Measurements from ENCODE around the gene EPHB2. TPM values are rescaled to one million over a fixed set of nuclear protein-coding genes. Genes with fewer than 3 reads are reported as not detected.

The EPHB2 gene
- total RNA-seq, 1 experiment from 2014 or later: 18.5 TPM

- TF ChIP-seq ZNF281 (CRISPR knock-in tag; IDR thresholded peaks at IDR 0.05) (no peak), SMAD4 (CRISPR knock-in tag; IDR thresholded peaks at IDR 0.05) (no peak), ZNF138 (CRISPR knock-in tag; conservative IDR thresholded peaks at IDR 0.05) (no peak), ZNF263 (CRISPR knock-in tag; IDR thresholded peaks at IDR 0.05; ENCODE audit: low read depth) (no peak)
Observed at GRCh38 chr1:22755641-22756040, 45.0 kb downstream of the EPHB2 start (continued).

- no peaks in the 10 kb centered on the region for H3K4me1 Mint-ChIP-seq
- ChIA-PET CTCF (interaction anchor here (1.2 kb wide), 1 partner anchor 52 kb away, joined by 4 read pairs; no protein-coding TSS in a partner anchor), POLR2A (interaction anchor here (0.6 kb wide), 1 partner anchor 537 kb away, joined by 3 read pairs; no protein-coding TSS in a partner anchor)
- DNase-seq (ENCODE audit: low spot score): no peak
- H3K9me3 Mint-ChIP-seq: no peaks in the 10 kb centered on the region
- H3K27ac Mint-ChIP-seq: no peak overlapping the region
- no peak for ATAC-seq
- no peaks in the 10 kb centered on the region for H3K27me3 Mint-ChIP-seq (ENCODE audit: low read depth)
- no peaks in the 10 kb centered on the region for H3K36me3 Mint-ChIP-seq
- H3K4me3 Mint-ChIP-seq: no peak overlapping the region
- TF ChIP-seq, protein P1, sequence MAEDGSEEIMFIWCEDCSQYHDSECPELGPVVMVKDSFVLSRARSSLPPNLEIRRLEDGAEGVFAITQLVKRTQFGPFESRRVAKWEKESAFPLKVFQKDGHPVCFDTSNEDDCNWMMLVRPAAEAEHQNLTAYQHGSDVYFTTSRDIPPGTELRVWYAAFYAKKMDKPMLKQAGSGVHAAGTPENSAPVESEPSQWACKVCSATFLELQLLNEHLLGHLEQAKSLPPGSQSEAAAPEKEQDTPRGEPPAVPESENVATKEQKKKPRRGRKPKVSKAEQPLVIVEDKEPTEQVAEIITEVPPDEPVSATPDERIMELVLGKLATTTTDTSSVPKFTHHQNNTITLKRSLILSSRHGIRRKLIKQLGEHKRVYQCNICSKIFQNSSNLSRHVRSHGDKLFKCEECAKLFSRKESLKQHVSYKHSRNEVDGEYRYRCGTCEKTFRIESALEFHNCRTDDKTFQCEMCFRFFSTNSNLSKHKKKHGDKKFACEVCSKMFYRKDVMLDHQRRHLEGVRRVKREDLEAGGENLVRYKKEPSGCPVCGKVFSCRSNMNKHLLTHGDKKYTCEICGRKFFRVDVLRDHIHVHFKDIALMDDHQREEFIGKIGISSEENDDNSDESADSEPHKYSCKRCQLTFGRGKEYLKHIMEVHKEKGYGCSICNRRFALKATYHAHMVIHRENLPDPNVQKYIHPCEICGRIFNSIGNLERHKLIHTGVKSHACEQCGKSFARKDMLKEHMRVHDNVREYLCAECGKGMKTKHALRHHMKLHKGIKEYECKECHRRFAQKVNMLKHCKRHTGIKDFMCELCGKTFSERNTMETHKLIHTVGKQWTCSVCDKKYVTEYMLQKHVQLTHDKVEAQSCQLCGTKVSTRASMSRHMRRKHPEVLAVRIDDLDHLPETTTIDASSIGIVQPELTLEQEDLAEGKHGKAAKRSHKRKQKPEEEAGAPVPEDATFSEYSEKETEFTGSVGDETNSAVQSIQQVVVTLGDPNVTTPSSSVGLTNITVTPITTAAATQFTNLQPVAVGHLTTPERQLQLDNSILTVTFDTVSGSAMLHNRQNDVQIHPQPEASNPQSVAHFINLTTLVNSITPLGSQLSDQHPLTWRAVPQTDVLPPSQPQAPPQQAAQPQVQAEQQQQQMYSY (CRISPR knock-in tag; IDR thresholded peaks at IDR 0.05): no peak
- TF ChIP-seq ZSCAN18 (CRISPR knock-in tag; IDR thresholded peaks at IDR 0.05) (no peak), HMGXB4 (CRISPR knock-in tag; IDR thresholded peaks at IDR 0.05) (no peak), ZNF232 (CRISPR knock-in tag; IDR thresholded peaks at IDR 0.05) (no peak), SP1 (CRISPR knock-in tag; conservative IDR thresholded peaks at IDR 0.05) (no peak), TEAD1 (CRISPR knock-in tag; IDR thresholded peaks at IDR 0.05) (no peak), PRRX2 (CRISPR knock-in tag; IDR thresholded peaks at IDR 0.05) (no peak), JUN (CRISPR knock-in tag; IDR thresholded peaks at IDR 0.05) (no peak), NFYB (CRISPR knock-in tag; conservative IDR thresholded peaks at IDR 0.05; ENCODE audit: low read depth) (no peak), ZNF138 (CRISPR knock-in tag; conservative IDR thresholded peaks at IDR 0.05) (no peak), IRF2 (CRISPR knock-in tag; IDR thresholded peaks at IDR 0.05; ENCODE audit: borderline replicate concordance, low read depth) (no peak), ESRRA (CRISPR knock-in tag; IDR thresholded peaks at IDR 0.05; ENCODE audit: borderline replicate concordance) (no peak), CREB1 (CRISPR knock-in tag; IDR thresholded peaks at IDR 0.05) (no peak)
- TF ChIP-seq, protein P2, sequence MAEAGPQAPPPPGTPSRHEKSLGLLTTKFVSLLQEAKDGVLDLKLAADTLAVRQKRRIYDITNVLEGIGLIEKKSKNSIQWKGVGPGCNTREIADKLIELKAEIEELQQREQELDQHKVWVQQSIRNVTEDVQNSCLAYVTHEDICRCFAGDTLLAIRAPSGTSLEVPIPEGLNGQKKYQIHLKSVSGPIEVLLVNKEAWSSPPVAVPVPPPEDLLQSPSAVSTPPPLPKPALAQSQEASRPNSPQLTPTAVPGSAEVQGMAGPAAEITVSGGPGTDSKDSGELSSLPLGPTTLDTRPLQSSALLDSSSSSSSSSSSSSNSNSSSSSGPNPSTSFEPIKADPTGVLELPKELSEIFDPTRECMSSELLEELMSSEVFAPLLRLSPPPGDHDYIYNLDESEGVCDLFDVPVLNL (CRISPR knock-in tag; IDR thresholded peaks at IDR 0.05; ENCODE audit: borderline replicate concordance, low read depth): no peak
- TF ChIP-seq, protein P3, sequence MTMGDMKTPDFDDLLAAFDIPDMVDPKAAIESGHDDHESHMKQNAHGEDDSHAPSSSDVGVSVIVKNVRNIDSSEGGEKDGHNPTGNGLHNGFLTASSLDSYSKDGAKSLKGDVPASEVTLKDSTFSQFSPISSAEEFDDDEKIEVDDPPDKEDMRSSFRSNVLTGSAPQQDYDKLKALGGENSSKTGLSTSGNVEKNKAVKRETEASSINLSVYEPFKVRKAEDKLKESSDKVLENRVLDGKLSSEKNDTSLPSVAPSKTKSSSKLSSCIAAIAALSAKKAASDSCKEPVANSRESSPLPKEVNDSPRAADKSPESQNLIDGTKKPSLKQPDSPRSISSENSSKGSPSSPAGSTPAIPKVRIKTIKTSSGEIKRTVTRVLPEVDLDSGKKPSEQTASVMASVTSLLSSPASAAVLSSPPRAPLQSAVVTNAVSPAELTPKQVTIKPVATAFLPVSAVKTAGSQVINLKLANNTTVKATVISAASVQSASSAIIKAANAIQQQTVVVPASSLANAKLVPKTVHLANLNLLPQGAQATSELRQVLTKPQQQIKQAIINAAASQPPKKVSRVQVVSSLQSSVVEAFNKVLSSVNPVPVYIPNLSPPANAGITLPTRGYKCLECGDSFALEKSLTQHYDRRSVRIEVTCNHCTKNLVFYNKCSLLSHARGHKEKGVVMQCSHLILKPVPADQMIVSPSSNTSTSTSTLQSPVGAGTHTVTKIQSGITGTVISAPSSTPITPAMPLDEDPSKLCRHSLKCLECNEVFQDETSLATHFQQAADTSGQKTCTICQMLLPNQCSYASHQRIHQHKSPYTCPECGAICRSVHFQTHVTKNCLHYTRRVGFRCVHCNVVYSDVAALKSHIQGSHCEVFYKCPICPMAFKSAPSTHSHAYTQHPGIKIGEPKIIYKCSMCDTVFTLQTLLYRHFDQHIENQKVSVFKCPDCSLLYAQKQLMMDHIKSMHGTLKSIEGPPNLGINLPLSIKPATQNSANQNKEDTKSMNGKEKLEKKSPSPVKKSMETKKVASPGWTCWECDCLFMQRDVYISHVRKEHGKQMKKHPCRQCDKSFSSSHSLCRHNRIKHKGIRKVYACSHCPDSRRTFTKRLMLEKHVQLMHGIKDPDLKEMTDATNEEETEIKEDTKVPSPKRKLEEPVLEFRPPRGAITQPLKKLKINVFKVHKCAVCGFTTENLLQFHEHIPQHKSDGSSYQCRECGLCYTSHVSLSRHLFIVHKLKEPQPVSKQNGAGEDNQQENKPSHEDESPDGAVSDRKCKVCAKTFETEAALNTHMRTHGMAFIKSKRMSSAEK (CRISPR knock-in tag; IDR thresholded peaks at IDR 0.05; ENCODE audit: borderline replicate concordance): no peak
- TF ChIP-seq, protein P4, sequence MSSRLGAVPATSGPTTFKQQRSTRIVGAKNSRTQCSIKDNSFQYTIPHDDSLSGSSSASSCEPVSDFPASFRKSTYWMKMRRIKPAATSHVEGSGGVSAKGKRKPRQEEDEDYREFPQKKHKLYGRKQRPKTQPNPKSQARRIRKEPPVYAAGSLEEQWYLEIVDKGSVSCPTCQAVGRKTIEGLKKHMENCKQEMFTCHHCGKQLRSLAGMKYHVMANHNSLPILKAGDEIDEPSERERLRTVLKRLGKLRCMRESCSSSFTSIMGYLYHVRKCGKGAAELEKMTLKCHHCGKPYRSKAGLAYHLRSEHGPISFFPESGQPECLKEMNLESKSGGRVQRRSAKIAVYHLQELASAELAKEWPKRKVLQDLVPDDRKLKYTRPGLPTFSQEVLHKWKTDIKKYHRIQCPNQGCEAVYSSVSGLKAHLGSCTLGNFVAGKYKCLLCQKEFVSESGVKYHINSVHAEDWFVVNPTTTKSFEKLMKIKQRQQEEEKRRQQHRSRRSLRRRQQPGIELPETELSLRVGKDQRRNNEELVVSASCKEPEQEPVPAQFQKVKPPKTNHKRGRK (CRISPR knock-in tag; IDR thresholded peaks at IDR 0.05; ENCODE audit: borderline replicate concordance): no peak
Observed at GRCh38 chr1:22756125-22756735, 45.6 kb downstream of the EPHB2 start.
